Sigmoid colon (tissue), 4 donors: Measurements from ENCODE around the gene ACOX3.

Source experiments
- EP300 ChIP-seq, 4 donors: sonication (generic); formaldehyde crosslinking; IDR thresholded peaks; one replicate each; pipeline ENCODE4 v1.6.1; 2017; ENCODE audit warnings: antibody characterized with exemption in 4 of 4
- POLR2A ChIP-seq, 2 donors: fragments of 450-650 bp; IDR thresholded peaks; one replicate each; pipeline ENCODE4 v1.6.1; 2016; ENCODE audit warnings: antibody characterized with exemption in 2 of 2, mild to moderate bottlenecking in 2 of 2, moderate library complexity in 2 of 2
- POLR2AphosphoS5 ChIP-seq, 4 donors: sonication (generic); formaldehyde crosslinking; IDR thresholded peaks; one replicate each; pipeline ENCODE4 v1.6.1; 2017; ENCODE audit warnings: antibody characterized with exemption in 4 of 4
- TF ChIP-seq, protein P1 (sequence below), 4 experiments: fragments of 450-650 bp in 3 of 4; fragments of 200-600 bp in 1 of 4; IDR thresholded peaks; one replicate each; pipeline ENCODE4 v1.5.1; 2016 to 2019; ENCODE audit warnings: antibody characterized with exemption in 4 of 4, mild to moderate bottlenecking in 3 of 4, moderate library complexity in 2 of 4

DNA sequence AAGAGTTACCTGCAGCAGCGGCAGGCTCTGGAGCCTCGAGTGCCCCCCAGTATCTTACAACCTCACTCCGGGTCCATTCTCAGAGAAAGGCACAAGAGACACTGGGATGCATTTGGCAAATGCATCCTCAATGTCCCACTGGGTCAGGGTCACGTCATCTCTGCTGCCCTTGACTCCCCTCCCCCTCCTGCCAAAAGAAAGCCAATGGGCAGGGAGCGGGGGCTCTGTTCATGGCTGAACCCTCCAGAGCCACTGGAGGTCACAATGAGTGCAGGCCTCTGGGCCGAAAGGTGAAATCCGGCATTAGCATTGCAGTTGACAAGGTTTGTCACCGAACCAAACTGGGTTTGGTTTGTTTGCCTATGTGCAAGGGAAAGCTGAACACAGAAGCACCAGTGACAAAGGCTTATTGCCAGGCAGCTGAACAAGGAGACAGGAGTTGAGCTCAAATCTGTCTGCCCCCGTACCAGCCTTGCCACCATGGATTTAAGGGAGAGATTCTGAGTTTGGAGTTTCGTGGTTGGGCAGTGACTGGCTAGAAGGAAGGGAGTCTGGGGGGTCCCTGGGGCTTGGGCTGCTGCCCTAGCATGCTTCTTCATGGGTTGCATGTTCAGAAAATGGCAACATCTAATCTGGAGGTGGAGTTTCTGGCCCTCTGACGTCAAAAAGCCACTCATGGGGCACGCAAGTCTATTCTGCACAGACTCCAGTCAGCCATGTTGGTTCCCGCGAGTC, 106.6 kb downstream of the ACOX3 start:
- no peak for TF ChIP-seq POLR2A (IDR thresholded peaks at IDR 0.05)
- TF ChIP-seq, protein P1, sequence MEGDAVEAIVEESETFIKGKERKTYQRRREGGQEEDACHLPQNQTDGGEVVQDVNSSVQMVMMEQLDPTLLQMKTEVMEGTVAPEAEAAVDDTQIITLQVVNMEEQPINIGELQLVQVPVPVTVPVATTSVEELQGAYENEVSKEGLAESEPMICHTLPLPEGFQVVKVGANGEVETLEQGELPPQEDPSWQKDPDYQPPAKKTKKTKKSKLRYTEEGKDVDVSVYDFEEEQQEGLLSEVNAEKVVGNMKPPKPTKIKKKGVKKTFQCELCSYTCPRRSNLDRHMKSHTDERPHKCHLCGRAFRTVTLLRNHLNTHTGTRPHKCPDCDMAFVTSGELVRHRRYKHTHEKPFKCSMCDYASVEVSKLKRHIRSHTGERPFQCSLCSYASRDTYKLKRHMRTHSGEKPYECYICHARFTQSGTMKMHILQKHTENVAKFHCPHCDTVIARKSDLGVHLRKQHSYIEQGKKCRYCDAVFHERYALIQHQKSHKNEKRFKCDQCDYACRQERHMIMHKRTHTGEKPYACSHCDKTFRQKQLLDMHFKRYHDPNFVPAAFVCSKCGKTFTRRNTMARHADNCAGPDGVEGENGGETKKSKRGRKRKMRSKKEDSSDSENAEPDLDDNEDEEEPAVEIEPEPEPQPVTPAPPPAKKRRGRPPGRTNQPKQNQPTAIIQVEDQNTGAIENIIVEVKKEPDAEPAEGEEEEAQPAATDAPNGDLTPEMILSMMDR (IDR thresholded peaks at IDR 0.05), result no peak
- TF ChIP-seq POLR2AphosphoS5 (IDR thresholded peaks at IDR 0.05), result no peak
- TF ChIP-seq EP300 (IDR thresholded peaks at IDR 0.05), result no peak
